CD4-positive, alpha-beta T cell treated with Interleukin-15 for 1 hour (primary cell): ENCODE data around the gene ADAM19.
A peak's percentile ranks its signal among the peaks of the same experiment; 100 is the strongest.

ENCODE experiments used
- DNase-seq: peaks from one replicate; pipeline ENCODE4 v3.0.0-alpha.2; 2020

The ADAM19 gene

DNA sequence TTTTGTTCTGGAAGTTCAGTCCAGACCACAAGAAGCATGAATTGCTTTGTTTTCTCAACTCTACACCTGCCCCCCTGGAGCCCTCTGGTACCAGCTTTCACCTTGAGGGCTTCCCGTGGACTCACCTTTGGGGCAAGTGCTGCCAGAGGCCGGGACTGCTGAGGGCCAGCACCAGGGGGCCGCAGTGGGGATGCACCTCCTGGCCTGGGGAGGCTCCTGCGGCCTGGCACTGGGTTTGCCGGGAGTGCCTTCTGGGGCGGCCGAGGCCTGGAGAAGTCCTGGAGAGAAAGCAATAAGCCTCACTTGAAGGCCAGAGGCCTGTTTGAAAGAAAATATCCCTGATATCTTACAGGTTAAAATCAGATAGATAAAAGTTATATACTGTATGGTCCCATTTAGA is 93.9 kb downstream of the ADAM19 start:
- DNase-seq: no peak

DNA sequence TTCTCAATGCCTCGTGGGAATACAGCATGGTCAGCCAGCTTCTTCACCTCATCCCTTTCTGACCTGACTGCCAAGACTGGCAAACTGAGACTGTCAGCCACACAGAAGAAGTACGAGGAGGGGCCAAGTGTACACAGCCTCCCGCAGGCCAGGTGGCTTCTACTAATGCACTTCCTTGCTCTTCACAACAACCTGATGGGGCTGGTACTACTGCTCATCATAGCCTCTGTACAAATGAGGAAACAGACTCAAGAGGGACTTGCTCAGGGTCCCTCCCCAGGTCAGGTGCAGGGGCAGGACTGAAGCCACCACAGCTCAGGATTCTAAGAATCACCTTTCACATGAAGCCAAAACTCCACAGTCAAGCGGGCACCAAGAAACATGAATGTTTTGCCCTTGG is 94.3 kb downstream of the ADAM19 start:
- peak; percentile 41 for DNase-seq

DNA sequence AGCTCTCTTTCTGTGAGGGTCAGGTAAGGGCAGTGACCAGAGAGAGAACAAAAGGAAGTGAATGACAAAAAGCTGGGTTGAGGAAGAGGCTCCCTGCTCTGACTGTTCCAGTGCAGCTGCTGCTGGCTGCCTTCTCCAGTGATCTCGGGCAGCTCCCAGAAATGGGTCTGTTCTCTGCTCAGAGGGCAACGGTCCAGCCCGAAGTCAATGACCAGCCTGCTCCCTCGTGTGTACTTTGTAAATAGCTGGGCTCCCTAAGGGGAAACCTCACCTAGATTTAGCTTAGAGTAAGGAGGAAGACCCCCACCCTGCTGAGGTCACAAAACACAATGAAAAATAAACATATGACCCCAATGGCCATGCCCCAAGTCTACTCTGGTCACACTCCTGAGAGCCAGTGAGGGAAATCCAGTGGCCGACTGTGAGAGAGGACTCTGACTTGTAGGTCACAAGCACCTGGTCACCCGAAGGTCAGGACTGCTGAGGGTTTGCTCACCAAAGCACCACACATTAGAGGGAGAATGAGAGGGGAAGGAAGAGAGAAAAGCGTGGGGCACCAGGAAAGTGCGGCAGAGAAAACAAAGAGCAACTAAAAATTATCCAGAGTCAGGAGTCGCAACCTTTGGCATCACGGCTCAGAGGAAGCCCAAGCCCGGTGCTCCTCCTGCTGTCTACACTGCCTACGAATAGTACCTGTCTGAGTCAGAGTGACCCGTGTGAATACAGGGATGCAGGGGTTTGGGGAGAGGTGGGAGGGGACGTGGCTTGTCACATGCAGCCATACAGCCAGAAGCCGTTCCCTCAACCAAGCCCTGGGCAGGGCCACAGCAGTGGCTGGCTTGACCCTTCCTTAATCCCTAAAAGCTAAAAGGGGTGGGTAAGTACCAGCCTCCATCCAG is 95.7 kb downstream of the ADAM19 start:
- no peak for DNase-seq

DNA sequence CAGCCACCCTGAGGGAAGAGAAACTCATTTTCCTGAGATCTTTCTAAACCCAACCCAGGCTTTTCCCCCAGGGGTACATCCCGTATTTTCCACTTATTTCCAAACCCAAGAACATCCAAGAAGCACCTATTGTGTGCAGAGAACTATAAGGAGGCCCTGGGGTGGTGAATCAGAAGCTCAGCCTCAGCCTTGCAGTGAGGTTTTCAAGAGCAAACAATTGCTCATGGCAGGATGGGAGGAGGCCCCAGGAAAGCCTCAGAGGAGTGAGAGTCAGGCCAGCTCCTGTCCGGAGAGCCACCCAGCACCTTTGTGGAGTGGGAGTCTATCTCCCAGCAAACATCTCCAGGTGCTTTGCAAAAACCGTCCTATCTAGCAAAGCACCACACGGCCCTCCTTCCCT is 96.4 kb downstream of the ADAM19 start:
- DNase-seq: no peak

DNA sequence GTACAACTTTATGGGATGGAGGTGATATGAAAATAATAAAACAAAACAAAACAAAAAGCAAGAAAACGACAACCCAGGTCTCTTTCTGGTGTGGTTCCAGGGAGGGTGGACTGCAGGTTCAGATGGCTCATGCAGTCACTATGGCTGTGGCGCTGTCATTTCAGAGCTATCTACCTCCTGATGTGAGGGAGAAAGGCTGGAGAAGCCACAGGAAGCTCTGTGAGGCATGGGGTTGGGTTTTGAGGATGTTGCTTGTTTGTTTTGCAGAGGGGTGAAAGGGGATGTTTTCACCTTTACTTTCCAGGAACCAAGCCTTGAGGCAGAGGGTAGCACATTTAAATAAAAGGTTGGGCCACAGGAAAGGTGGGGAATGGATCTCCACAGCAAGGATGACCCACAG is 96.8 kb downstream of the ADAM19 start:
- no peak for DNase-seq

DNA sequence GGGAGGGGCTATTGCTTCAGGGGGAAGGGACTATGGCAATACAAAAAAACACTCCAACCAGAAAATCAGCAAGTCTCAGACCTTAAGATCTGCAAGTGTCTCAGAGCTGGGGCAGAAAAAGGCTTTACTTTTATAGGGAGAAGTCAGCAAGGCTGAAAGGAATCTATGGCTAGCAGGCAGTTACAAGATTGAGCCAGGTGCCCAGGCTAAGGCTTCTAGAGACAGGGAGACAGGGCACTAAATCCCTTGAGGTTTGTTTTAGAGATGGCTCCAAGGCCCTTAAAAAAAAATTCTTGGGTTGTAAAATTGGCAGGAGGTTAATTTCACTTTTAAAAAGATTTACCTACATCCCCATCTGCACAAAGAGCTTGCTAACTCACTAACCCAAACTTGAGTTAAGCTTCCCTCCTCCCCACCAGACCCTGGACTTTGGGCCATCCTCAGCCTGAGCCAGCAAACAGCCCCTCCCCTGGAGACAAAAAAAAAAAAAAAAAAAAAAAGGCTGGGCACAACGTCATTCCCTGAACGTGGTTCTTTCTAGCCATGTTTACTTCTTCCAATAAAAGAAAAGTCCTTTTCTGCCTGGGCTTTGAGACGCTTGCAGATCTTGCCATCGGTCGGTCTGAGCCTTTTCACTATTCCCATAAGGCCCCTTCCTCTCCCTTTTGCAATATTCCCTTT is 97.6 kb downstream of the ADAM19 start:
- no peak for DNase-seq

DNA sequence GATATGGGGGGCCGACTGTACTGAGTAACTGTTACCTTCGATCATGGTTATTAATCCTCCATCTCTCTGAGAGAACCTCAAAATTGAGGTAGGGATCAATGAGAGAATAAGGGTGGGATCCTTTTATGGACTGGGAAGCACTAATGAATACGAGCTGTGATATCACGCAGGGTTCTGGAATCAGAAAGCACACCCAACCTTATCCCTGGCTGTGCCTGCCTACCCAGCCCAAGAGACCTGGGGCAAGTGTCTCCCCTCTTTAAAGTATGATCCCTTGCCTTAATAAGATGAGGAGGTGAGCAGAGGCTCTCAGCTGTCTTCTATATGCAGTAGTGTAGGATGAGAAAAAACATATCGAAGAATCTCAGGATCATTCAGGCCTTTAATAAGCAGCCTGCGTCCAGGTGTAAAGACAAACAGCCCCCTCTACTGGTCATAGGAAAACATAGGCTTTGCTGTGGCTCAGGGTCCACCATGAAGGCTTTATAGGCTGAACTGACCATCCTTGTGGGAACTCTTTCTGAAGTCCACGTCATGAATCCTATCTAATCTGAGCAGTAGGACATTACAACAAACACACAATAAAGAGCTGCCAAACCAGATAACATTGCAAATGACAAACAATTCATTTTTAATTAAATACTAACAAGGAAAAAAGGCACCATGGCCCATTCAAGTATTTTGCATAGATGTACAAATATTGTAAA is 98.7 kb downstream of the ADAM19 start:
- no peak for DNase-seq

DNA sequence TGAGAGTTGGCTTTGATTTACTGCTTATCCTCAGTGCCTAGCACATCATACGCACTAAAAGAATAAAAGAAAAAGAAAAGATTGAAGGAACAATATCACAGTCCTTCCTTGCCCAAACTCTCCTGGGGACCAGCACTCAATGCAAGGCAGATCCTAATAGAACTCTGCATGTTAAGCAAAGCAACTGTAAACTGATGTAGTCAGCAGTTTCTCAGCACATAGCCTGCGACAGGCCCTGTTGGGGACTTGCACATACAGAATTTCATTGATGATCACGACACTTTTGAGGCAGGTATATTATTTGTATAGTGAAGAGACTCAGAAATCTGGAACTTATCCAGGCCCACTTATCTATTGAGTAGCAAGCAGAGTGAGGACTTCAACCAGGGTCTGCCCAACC is 100.1 kb downstream of the ADAM19 start:
- DNase-seq: no peak

DNA sequence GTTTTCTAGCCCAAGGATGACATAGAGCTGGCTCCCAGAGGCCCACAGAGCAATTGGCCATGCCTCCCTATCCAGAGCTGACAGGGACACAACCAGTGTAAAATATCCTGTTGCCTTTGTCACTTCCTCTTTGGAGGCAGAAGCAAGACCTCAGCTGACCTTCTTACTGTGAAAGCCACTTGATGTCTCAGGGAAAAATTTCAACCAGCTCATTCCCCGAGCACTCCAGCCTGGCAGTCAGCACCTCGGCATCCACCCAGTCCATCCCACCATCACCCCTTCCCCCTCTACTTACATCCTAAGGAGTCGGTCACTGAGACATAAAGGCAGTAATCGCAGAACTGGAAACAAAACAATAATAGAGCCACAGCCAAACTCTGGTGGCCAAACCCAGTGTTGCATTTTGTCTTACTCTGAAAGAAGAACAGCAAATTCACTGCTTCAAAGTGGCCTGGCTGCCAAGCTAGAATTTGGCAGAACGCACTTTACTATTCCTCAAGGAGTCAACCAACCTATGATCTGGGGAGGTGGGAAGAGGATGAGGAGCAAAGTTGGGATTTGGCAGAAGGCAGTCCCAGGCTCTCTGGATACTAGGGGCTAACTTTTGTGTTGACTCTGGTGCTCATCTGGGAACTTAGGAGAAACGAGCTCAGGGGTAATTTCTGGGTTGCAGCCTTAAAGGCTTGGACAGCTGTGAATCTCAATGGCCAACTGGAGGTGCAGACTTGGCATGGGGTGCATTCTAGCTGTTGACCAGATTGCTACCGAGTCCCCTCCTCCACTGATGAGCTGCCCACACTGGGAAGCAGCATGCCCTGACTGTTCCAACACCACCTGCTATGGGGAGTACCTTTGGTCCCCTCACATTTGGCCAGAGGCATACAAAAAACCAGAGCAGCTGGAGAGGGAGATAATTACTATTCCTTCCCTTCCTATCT is 101.9 kb downstream of the ADAM19 start:
- DNase-seq: no peak

DNA sequence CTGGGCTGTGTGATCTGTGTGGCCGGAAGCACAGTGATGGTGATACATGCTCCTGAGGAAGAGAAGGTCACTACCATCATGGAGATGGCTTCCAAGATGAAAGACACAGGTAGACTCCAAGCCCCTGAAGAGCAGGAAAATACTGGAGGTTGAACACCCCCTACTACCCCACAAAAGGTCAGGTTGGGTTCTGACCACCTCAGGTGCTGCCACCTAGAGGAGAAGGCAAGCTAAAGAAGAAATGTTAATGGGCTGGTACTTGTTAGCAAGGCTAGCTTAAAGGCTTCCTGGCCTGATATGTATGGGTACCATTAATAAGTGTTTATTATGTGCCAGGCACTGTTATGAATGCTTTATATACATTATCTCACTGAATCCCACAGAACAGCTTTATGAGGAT is 103.9 kb downstream of the ADAM19 start:
- no peak for DNase-seq

DNA sequence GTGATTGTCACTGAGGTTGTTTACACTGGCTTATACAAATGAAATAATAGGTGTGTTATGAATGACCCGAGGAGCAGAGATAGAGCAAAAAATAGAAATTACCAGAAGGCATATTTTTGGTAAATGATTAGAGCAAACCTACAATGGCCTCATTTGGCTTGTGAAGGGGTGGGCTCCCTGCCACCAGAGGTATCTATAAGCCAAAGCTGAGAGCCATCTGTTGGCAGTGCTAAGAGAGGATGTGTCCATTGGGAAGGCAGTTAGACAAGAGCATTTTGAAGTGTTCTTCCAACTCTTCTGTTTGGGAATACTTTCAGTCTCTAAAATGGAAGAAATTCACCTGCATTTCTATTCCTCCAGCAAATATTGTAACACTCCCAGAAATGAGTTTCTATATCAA is 104.9 kb downstream of the ADAM19 start:
- DNase-seq: no peak

DNA sequence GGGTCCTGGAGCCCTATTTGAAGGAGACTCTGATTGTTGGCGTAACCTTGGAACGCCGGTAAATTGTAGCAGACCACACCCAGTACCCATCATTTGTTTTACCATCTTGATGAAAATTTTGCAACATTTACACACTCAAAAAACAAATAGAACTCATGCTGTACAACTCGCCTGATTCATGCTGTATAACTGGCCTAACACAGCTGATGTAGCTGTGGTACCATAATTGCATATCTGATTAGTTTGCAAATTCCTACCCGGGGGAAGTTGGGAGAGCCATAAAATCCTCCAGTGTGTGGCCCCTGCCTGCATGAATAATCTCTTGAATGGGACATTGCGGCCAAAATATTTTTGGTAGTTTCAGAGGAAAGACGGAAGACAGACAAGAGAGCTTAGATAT is 105.9 kb downstream of the ADAM19 start:
- DNase-seq: no peak

DNA sequence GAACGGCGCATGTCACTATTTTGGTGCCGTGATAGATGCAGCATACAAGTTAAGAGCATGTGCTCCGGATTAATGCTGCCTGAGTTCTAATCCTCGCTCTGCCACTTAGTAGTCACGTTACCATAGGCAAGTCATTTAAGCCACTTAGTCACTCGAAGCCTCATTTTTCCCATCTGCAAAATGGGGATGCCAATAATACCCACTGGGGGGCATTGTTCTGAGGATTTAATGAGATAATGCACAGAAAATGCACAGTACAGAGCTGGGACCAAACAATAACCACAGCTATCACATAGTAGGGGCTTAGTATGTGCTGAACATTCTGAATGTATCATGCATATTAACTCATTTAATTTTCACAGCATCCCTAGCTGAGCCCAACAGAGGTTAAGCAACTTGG is 106.5 kb downstream of the ADAM19 start:
- no peak for DNase-seq

DNA sequence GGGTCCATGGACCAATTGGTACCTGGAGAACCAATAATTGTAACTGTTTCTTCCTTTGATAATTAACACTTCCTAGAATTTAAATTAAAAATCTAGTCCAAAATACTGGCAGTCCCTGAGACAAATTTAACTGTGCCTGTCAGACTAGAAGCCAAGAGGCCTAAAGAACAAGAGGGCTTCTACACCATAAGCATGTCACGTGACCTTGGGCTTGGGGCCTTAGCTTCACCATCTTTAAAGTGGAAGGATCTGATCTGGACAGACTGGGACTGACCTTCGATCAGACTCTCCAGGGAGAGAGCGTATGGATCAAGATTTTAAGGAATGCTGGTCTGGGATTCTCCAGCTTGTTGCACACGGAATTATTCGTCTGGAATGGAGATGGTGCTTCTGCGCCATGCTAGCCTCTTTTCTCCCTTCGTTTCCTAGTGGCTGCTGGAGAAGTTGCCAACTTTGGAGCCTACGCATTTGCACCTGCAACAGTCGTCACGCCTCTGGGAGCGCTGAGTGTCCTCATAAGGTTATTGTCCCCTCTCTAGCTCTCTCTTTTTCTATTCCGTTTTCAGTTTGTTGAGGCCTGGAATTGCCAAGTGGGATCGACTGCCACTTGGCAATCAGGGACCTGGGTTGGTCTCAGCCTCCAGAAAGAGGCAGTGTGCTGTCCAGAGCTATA is 107.1 kb downstream of the ADAM19 start:
- DNase-seq: no peak

DNA sequence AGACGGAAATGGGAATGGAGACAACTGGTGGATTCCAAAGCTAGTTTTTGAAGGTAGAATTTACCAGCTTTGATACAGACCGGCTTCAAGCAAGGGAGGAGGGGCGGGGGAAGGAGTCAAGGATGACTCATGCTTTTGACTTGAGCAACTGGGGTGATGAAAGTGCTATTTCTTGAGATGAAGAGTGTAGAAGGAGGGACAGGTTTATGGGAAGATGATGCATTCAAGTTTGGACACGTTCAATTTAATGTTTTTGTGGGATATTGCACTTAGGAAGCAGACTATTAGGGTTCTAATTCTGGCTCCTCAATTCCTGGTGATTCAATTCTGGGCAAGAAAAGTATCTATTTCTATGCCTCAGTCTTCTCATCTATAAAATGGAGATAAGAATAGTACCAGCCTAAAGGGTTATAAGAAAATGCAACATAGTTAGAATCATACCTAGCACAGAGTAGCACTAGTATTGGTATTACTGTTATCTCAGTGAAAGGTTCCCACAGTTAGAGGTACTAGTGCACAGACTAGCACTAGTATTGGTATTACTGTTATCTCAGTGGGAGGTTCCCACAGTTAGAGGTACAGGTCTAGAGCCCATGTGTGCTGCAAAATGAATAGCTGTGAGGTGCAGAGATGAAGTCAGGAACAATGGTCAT is 110.9 kb downstream of the ADAM19 start:
- DNase-seq: peak; percentile 52

DNA sequence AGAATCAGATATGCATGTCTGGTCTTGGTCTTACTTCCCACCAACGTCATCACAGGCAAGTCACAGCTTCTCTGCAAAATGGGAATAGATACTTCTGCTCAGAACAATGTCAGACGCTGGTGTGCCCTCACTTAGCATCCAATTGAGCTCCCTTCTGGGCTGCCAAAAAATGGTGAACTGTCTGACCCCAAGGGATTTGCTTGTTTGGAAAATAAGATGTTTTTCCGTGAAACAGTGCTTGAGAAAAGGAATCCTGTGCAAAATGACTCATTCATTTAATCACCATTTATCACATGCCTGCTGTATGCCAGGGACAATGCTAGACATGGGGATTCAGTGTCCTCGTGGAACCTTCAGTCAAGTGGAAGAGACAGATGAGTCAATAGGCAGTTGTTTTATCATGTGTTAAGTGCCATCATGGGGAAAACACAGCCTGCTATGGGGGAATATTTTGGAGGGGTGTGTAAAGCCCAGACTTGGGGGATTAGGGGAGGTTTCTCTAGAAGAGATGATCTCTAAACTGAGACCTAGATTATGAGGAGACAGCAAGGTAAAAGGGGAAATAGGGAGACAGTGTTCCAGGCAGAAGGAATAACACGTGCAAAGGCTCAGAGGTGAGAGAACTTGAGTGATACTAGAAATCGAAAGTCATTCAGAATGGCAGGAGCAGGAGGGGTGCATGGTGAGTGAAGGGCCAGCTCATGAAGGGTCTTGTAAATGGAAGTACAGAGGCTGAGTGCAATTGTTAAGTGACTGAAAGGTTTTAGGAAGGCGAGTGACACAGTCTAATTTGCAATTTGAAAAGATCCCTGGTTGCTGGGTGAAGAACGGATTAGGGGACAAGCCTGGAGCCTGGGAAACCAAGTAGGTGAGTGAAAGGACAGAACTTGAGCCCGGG is 111.7 kb downstream of the ADAM19 start:
- DNase-seq: no peak

DNA sequence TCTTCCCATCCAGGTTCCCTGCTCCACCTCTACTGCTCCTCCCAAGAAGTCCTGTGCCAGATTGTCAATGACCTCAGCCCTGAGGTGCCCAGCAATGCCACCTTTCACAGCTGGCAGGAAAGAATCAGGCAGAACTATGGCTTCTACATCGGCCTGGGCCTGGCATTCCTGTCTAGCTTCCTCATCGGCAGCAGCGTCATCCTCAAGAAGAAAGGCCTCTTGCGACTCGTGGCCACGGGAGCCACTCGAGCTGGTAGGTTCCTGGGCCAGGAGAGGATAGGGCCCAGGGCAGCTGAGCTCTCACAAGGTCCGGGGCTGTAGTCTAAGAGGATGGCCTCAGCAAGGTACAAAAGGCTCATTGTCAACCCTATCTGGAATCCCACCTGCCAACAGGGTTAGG is 112.5 kb downstream of the ADAM19 start:
- no peak for DNase-seq

DNA sequence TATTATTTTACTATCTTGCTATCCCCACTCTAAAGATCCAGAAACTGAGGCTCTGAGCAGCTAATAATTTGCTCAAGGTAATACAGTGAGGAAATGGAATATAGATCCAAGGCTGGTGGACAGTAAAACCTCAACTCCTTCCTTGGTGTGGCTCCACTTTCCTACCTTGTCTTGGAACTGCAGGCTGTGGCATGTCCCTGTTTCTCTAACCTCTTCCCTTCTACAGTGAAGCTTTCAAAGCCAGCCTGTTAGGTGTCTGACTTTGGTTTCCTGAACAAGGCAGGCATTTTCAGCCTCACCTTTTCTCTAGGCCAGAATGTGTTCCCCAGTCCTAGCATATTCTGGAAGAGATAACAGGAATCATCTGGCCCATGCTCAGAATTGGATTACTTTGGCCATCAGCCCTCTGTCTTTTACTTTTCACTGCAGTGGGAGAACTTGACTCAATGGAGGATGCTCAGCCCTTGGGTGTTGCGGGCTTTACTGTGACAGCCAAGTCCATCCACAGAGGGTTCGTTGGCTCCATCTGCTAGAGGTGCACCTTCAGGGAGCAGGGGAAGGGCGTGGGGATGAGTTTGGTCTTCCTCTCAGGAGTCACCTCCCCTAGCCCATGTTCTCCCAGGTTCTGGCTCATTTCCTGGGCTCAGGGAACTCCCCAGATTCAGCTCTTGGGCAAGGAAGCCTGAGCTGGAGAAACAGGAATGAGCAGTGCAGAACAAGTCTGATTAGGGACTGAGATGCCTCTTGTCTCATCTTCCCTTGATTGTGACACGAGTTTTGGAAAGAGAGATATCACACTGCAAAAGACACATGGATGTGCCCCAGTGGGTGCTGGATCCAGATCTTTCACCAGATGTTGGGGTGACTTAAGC is 114.4 kb downstream of the ADAM19 start:
- no peak for DNase-seq
